Endodermal cell (in vitro differentiated cells): Measurements from ENCODE around the gene MOSMO. TPM values are rescaled to one million over a fixed set of nuclear protein-coding genes. Genes with fewer than 3 reads are reported as not detected.

Source experiments
- DNase-seq: peaks from one replicate; pipeline ENCODE4 v3.0.0-alpha.2; 2017
- H3K27ac ChIP-seq: 2 replicates; pipeline ENCODE4 v1.5.1; 2013; ENCODE audit warnings: mild to moderate bottlenecking, low read depth, low read length, moderate library complexity
- H3K27me3 ChIP-seq: 2 replicates; pipeline ENCODE4 v1.6.1; 2013; ENCODE audit warnings: mild to moderate bottlenecking, low read length, moderate library complexity; ENCODE audit not compliant: insufficient read depth, control insufficient read depth, poor library complexity, severe bottlenecking
- H3K36me3 ChIP-seq: 2 replicates; pipeline ENCODE4 v1.7.0; 2013; ENCODE audit warnings: mild to moderate bottlenecking, low read length, moderate library complexity; ENCODE audit not compliant: control insufficient read depth, insufficient read depth
- H3K4me1 ChIP-seq: one replicate; pipeline ENCODE4 v1.7.0; 2013; ENCODE audit warnings: low read length; ENCODE audit not compliant: control insufficient read depth, insufficient read depth
- H3K4me3 ChIP-seq: 2 replicates; pipeline ENCODE4 v1.5.1; 2013; ENCODE audit warnings: mild to moderate bottlenecking, low read length, moderate library complexity
- H3K9ac ChIP-seq: 2 replicates; pipeline ENCODE4 v1.6.1; 2013; ENCODE audit warnings: mild to moderate bottlenecking, low read length, moderate library complexity; ENCODE audit not compliant: poor library complexity, severe bottlenecking; ENCODE audit errors: extremely low read depth
- H3K9me3 ChIP-seq: 2 replicates; pipeline ENCODE4 v1.6.1; 2013; ENCODE audit warnings: mild to moderate bottlenecking, low read length, moderate library complexity; ENCODE audit not compliant: control insufficient read depth
- H3K27ac Mint-ChIP-seq: 2 replicates; pipeline ENCODE4 v1.8.0; 2020; ENCODE audit warnings: mixed read lengths
- H3K27me3 Mint-ChIP-seq: 2 replicates; pipeline ENCODE4 v1.8.0; 2021; ENCODE audit warnings: mild to moderate bottlenecking, mixed read lengths; ENCODE audit not compliant: insufficient read depth
- H3K36me3 Mint-ChIP-seq: 2 replicates; pipeline ENCODE4 v1.8.0; 2020; ENCODE audit warnings: low read depth, mixed read lengths
- H3K4me1 Mint-ChIP-seq: 2 replicates; pipeline ENCODE4 v1.8.0; 2020; ENCODE audit warnings: mixed read lengths
- H3K4me3 Mint-ChIP-seq: 2 replicates; pipeline ENCODE4 v1.8.0; 2020; ENCODE audit warnings: mild to moderate bottlenecking, moderate library complexity, mixed read lengths
- H3K9me3 Mint-ChIP-seq: 2 replicates; pipeline ENCODE4 v1.8.0; 2020; ENCODE audit warnings: mild to moderate bottlenecking, mixed read lengths
- WGBS, 2 experiments: methylation state at CpG; one replicate each; pipeline versions ENCODE4 v1.1.5 to v1.1.7; 2013; ENCODE audit warnings: missing lambda C conversion rate in 2 of 2, mixed read lengths in 1 of 2; ENCODE audit not compliant: insufficient coverage in 1 of 2, insufficient read length in 1 of 2; 5-methylcytosine and 5-hydroxymethylcytosine counted together
- total RNA-seq, 2 donors: library from RNA; stranded (reverse); fragmentation: NEBNext Ultra II Directional in 1 of 2; extraction: Animal tissue kit (Norgen Biotek cat#: 25700) in 1 of 2; gene quantifications; 2 replicates in 1 of 2; 3 replicates in 1 of 2; pipeline ENCODE4 v1.2.1, GENCODE V29; 2021
- TF ChIP-seq, protein P1 (sequence below): fragments of 200-600 bp; sonication (generic); conservative IDR thresholded peaks from 2 replicates; pipeline ENCODE4 v1.5.0; 2021; ENCODE audit warnings: antibody characterized with exemption, mild to moderate bottlenecking

MOSMO gene
- total RNA-seq, 2 donors from 2014 or later, result 12.6 to 14.7 TPM

DNA sequence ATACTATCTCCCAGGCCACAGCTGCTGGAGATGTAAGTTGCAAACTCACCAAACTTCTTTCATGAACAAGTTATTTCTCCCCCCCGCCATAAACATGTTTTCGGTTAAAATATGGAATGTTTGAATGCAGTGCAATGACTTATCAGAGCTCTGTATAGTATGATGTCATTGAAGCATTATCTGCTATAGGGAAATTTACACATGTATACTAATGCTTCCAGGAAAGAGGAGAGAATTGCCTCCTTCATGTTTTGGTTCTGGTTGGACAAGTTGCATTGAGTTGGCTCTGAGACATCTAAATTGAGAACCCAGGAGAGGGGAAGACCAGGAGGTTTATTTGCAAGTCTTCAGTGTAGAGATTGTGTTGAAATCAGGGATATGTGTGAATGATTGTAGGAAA, 34.0 kb upstream of the MOSMO start:
- Mint-ChIP-seq H3K4me3 (no peak overlapping the region), H3K27ac (no peak overlapping the region), H3K36me3 (peaks cover 48% of the 10 kb centered on the region), H3K4me1 (no peaks in the 10 kb centered on the region), H3K27me3 (no peaks in the 10 kb centered on the region), H3K9me3 (no peaks in the 10 kb centered on the region)
- no peaks in the 10 kb centered on the region for H3K27me3 ChIP-seq
- H3K4me1 ChIP-seq, result no peaks in the 10 kb centered on the region
- H3K4me3 ChIP-seq, result no peak overlapping the region
- no peaks in the 10 kb centered on the region for H3K9me3 ChIP-seq
- H3K27ac ChIP-seq, result no peak overlapping the region
- DNase-seq, result no peak
- H3K9ac ChIP-seq, result no peak overlapping the region
- TF ChIP-seq, protein P1, sequence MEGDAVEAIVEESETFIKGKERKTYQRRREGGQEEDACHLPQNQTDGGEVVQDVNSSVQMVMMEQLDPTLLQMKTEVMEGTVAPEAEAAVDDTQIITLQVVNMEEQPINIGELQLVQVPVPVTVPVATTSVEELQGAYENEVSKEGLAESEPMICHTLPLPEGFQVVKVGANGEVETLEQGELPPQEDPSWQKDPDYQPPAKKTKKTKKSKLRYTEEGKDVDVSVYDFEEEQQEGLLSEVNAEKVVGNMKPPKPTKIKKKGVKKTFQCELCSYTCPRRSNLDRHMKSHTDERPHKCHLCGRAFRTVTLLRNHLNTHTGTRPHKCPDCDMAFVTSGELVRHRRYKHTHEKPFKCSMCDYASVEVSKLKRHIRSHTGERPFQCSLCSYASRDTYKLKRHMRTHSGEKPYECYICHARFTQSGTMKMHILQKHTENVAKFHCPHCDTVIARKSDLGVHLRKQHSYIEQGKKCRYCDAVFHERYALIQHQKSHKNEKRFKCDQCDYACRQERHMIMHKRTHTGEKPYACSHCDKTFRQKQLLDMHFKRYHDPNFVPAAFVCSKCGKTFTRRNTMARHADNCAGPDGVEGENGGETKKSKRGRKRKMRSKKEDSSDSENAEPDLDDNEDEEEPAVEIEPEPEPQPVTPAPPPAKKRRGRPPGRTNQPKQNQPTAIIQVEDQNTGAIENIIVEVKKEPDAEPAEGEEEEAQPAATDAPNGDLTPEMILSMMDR, result no peak
- H3K36me3 ChIP-seq, result peaks cover 95% of the 10 kb centered on the region
- 88% methylated on average over 1 of the region's 2 CpGs; no CpG with 5 or more reads in 1 of the 2 experiments for WGBS, 2 experiments

DNA sequence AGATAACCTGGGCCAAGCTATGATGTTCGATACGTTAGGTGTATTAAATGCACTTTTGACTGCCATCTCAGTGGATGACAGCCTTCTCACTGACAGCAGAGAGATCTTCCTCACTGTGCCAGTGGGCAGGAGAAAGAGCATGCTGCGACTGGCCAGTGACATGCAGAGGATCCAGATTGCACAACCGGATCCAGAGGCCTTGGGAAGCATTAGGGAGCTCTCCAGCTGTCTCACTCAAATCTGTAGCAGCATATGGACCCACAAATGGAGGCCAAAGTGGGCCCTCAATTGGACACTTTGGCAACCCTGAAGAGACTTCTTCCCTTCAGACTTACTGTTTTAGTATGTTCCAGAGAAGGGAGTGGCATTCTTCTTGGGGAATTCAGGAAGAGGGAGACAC, 27.9 kb upstream of the MOSMO start:
- H3K27ac Mint-ChIP-seq, result no peak overlapping the region
- Histone ChIP-seq H3K9ac (no peak overlapping the region), H3K36me3 (peaks cover 95% of the 10 kb centered on the region), H3K9me3 (no peaks in the 10 kb centered on the region), H3K4me3 (no peak overlapping the region), H3K4me1 (no peaks in the 10 kb centered on the region), H3K27me3 (no peaks in the 10 kb centered on the region), H3K27ac (no peak overlapping the region)
- 93 to 96% methylated on average over 4 of the region's 4 CpGs for WGBS, 2 experiments
- TF ChIP-seq, protein P1, result no peak
- no peak for DNase-seq
- no peaks in the 10 kb centered on the region for H3K4me1 Mint-ChIP-seq
- H3K36me3 Mint-ChIP-seq, result peaks cover 65% of the 10 kb centered on the region
- no peaks in the 10 kb centered on the region for H3K27me3 Mint-ChIP-seq
- H3K4me3 Mint-ChIP-seq, result no peak overlapping the region
- no peaks in the 10 kb centered on the region for H3K9me3 Mint-ChIP-seq

DNA sequence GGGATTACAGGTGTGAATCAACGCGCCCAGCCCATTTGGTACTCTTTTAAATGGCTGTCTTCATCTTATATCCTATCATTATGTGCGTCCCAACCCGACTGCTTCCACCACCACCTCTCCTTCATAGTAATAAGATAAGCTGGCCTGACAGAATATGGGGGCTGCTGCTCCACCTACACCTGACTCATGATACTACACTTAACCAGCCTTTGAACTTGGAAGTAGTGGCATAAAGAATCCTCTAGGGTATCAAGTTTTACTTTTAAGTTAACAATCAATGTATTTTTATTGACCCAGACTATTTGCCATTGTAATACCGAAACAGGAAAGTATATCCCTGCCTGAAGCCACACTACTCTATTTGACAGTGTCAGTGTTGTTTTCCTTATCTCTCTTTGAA, 25.8 kb upstream of the MOSMO start:
- no peaks in the 10 kb centered on the region for H3K9me3 Mint-ChIP-seq
- Histone ChIP-seq H3K9me3 (no peaks in the 10 kb centered on the region), H3K27me3 (no peaks in the 10 kb centered on the region), H3K4me1 (no peaks in the 10 kb centered on the region), H3K4me3 (no peak overlapping the region), H3K27ac (no peak overlapping the region), H3K9ac (no peak overlapping the region), H3K36me3 (peaks cover 75% of the 10 kb centered on the region)
- H3K36me3 Mint-ChIP-seq, result peaks cover 61% of the 10 kb centered on the region
- 92 to 100% methylated on average over 1 to 5 of the region's 5 CpGs for WGBS, 2 experiments
- DNase-seq, result no peak
- H3K27ac Mint-ChIP-seq, result no peak overlapping the region
- H3K27me3 Mint-ChIP-seq, result no peaks in the 10 kb centered on the region
- H3K4me3 Mint-ChIP-seq, result no peak overlapping the region
- TF ChIP-seq, protein P1, result peak; percentile 56
- H3K4me1 Mint-ChIP-seq, result no peaks in the 10 kb centered on the region
